ENCODE results near the gene TACR2. TPM values are rescaled to one million over a fixed set of nuclear protein-coding genes. Genes with fewer than 3 reads are reported as not detected.

Gene TACR2
- total and polyA plus RNA-seq, 2 of the 13 experiments (the other 11 are each of a cell fraction or from before 2014, with no cell fraction given): 0.04 TPM; not detected in 1

DNA sequence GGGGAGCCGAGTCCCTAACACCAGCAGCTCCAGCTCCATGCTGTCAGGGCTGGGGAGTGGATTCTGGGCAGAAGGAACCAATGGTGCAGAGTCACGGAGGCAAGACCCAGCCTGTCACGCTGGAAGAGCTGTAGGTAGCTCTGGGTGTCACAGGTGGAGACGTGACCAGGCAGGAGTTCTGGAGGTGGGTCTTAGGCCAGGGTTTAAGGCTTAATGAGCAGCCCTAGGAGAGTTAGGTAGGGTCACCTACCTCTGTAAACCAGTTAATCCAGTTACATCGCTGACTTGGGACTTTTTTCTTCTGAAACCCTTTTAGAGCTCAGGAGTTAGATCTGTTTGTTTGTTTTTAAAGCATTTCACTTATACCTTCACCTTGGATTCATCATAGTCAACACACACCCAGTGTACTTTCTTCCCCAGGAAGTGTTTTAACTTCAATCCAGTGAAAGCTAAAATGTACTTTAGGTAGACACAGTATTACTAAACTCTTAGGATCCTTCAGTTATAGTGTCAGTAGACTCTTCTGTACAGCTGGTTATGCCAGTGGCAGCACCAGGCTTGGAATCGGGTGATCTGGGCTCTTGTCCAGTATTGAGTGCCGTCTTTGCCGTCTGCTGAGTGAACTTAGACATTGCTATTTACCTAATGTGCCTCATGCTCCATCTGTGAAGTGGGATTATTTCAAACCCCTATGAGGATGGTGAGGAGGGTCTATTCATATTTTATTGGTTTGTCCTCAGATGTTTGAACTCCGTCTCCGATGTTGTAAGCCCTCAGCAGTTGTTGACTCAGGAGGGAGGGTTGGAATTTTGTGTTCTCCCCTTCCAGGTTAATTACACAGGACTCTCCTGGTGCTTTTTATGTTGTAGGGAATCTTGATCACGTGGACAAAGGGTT, 31.0 kb downstream of the TACR2 start (continued):
- TF ChIP-seq NONO (IDR thresholded peaks at IDR 0.05): no peak
- TF ChIP-seq NONO (CRISPR knock-in tag; conservative IDR thresholded peaks at IDR 0.05): no peak
- TF ChIP-seq, protein P1, sequence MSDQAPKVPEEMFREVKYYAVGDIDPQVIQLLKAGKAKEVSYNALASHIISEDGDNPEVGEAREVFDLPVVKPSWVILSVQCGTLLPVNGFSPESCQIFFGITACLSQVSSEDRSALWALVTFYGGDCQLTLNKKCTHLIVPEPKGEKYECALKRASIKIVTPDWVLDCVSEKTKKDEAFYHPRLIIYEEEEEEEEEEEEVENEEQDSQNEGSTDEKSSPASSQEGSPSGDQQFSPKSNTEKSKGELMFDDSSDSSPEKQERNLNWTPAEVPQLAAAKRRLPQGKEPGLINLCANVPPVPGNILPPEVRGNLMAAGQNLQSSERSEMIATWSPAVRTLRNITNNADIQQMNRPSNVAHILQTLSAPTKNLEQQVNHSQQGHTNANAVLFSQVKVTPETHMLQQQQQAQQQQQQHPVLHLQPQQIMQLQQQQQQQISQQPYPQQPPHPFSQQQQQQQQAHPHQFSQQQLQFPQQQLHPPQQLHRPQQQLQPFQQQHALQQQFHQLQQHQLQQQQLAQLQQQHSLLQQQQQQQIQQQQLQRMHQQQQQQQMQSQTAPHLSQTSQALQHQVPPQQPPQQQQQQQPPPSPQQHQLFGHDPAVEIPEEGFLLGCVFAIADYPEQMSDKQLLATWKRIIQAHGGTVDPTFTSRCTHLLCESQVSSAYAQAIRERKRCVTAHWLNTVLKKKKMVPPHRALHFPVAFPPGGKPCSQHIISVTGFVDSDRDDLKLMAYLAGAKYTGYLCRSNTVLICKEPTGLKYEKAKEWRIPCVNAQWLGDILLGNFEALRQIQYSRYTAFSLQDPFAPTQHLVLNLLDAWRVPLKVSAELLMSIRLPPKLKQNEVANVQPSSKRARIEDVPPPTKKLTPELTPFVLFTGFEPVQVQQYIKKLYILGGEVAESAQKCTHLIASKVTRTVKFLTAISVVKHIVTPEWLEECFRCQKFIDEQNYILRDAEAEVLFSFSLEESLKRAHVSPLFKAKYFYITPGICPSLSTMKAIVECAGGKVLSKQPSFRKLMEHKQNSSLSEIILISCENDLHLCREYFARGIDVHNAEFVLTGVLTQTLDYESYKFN (CRISPR knock-in tag; conservative IDR thresholded peaks at IDR 0.05): 0 out of 2 replicates have a peak, but pooled peaks have one; percentile 13
- no peak for TF ChIP-seq ZNF326 (CRISPR knock-in tag; IDR thresholded peaks at IDR 0.05; ENCODE audit: borderline replicate concordance)
- no peak for TF ChIP-seq ZIK1 (CRISPR knock-in tag; IDR thresholded peaks at IDR 0.05; ENCODE audit: borderline replicate concordance, low read depth)
- TF ChIP-seq ZNF629 (CRISPR knock-in tag; conservative IDR thresholded peaks at IDR 0.05): peak; percentile 75
- TF ChIP-seq FOXA3 (CRISPR knock-in tag; IDR thresholded peaks at IDR 0.05): peak; percentile 61

DNA sequence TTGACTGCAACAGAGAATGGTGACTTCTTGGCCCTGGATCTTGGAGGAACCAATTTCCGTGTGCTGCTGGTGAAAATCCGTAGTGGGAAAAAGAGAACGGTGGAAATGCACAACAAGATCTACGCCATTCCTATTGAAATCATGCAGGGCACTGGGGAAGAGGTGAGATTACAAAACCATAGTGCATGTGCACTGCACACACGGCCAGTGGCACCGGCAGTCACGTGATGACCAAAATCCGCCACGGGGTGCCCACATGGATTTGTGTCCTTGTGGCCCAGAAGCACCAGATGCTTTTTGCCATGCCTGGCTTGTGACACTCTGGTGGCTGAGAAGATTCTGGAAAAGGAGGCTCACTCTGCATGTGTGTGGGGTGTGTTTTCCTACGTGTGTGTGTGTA, 32.4 kb downstream of the TACR2 start:
- Histone ChIP-seq H3K9me3 (ENCODE audit: low read length) (no peaks in the 10 kb centered on the region), H3K36me3 (replicated peaks in 1 of 2; ENCODE audit: control insufficient read depth in 1 of 2, insufficient read depth in 2 of 2, low read length in 2 of 2) (no peaks in the 10 kb centered on the region), H3K79me2 (ENCODE audit: insufficient read depth, low read length) (no peaks in the 10 kb centered on the region), H3K4me1 (ENCODE audit: insufficient read depth, low read length) (peaks cover 19% of the 10 kb centered on the region), H3K9ac (ENCODE audit: insufficient read depth, low read depth, low read length) (no peak overlapping the region), H3K4me2 (ENCODE audit: low read depth, low read length) (no peak overlapping the region), H3K4me3 (replicated peaks in 1 of 3; ENCODE audit: insufficient read depth in 1 of 3, low read depth in 2 of 3, low read length in 3 of 3) (no peak overlapping the region), H3K27me3 (ENCODE audit: control insufficient read depth in 1 of 2, insufficient read depth in 2 of 2, low read length in 2 of 2) (no peaks in the 10 kb centered on the region; a peak in 1 of 5 replicates), H2AFZ (ENCODE audit: low read length) (no peak overlapping the region), H4K20me1 (ENCODE audit: insufficient read depth, low read length) (no peaks in the 10 kb centered on the region), H3K27ac (ENCODE audit: extremely low read length, insufficient read depth, low read length) (no peak overlapping the region)
- in situ Hi-C loops (cut with HindIII; ENCODE audit: extremely low pct_ligation_motif_present, low pct_unique_long_range_greater_than_20kb): no loop called here
- WGBS (ENCODE audit: low lambda C conversion rate): 63% methylated on average over 4 of the region's 10 CpGs
- no TSS peak for BruUV-seq (replicated peaks)
- no peak for ATAC-seq
- POLR2A ChIA-PET: no interaction called here
- DNase-seq (ENCODE audit: low spot score): no peak
- intact Hi-C loops (cut with micrococcal nuclease; ENCODE audit: unreplicated experiment): no loop called here
- FAIRE-seq: no peak
- CTCF ChIA-PET (ENCODE audit: low intra/inter-chr PET ratio, low total read pairs): no interaction called here
- TF ChIP-seq, protein P2, sequence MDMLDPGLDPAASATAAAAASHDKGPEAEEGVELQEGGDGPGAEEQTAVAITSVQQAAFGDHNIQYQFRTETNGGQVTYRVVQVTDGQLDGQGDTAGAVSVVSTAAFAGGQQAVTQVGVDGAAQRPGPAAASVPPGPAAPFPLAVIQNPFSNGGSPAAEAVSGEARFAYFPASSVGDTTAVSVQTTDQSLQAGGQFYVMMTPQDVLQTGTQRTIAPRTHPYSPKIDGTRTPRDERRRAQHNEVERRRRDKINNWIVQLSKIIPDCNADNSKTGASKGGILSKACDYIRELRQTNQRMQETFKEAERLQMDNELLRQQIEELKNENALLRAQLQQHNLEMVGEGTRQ (IDR thresholded peaks at IDR 0.05; ENCODE audit: low read depth, low read length): peak; percentile 50; the same call in 1 of the 2 replicates
- TF ChIP-seq, protein P2 (CRISPR knock-in tag; IDR thresholded peaks at IDR 0.05; ENCODE audit: borderline replicate concordance): no peak
- TF ChIP-seq ZNF577 (CRISPR knock-in tag; IDR thresholded peaks at IDR 0.05; ENCODE audit: borderline replicate concordance, low read depth) (no peak), PHF20 (CRISPR knock-in tag; IDR thresholded peaks at IDR 0.05) (no peak), SSRP1 (CRISPR knock-in tag; IDR thresholded peaks at IDR 0.05) (no peak), SIN3A (IDR thresholded peaks at IDR 0.05; ENCODE audit: borderline replicate concordance, low read depth, low read length) (no peak), RAD51 (IDR thresholded peaks at IDR 0.05; ENCODE audit: borderline replicate concordance) (peak; percentile 49; the same call in 1 of the 2 replicates), RFX1 (IDR thresholded peaks at IDR 0.05) (no peak), HOXA3 (CRISPR knock-in tag; IDR thresholded peaks at IDR 0.05) (no peak)
- TF ChIP-seq, protein P3, sequence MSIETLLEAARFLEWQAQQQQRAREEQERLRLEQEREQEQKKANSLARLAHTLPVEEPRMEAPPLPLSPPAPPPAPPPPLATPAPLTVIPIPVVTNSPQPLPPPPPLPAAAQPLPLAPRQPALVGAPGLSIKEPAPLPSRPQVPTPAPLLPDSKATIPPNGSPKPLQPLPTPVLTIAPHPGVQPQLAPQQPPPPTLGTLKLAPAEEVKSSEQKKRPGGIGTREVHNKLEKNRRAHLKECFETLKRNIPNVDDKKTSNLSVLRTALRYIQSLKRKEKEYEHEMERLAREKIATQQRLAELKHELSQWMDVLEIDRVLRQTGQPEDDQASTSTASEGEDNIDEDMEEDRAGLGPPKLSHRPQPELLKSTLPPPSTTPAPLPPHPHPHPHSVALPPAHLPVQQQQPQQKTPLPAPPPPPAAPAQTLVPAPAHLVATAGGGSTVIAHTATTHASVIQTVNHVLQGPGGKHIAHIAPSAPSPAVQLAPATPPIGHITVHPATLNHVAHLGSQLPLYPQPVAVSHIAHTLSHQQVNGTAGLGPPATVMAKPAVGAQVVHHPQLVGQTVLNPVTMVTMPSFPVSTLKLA (IDR thresholded peaks at IDR 0.05): 0 out of 2 replicates have a peak, but pooled peaks have one; percentile 30

All from HepG2 (cell line).